Measurements from ENCODE around the gene LMNTD2.

The LMNTD2 gene

DNA sequence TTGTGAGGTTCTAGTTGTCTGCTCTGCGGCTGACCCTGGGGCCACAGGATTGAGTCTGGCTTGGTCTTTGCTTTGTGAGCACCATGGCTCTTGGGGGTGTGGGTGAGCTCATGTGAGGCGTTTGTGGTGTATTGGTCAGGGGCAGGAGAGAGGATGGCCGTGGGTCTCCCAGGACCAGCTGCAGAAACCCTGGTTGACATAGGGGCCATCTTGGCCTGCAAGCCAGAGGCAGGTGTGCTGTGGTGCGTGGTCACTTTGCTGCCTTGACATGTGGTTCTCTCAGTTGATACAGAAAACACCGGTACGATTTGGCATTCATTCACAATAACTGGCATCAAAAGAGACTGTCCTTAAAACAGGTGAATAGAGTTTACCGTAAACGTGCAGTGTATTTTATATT, 27.0 kb upstream of the LMNTD2 start:
- no peak for DNase-seq

DNA sequence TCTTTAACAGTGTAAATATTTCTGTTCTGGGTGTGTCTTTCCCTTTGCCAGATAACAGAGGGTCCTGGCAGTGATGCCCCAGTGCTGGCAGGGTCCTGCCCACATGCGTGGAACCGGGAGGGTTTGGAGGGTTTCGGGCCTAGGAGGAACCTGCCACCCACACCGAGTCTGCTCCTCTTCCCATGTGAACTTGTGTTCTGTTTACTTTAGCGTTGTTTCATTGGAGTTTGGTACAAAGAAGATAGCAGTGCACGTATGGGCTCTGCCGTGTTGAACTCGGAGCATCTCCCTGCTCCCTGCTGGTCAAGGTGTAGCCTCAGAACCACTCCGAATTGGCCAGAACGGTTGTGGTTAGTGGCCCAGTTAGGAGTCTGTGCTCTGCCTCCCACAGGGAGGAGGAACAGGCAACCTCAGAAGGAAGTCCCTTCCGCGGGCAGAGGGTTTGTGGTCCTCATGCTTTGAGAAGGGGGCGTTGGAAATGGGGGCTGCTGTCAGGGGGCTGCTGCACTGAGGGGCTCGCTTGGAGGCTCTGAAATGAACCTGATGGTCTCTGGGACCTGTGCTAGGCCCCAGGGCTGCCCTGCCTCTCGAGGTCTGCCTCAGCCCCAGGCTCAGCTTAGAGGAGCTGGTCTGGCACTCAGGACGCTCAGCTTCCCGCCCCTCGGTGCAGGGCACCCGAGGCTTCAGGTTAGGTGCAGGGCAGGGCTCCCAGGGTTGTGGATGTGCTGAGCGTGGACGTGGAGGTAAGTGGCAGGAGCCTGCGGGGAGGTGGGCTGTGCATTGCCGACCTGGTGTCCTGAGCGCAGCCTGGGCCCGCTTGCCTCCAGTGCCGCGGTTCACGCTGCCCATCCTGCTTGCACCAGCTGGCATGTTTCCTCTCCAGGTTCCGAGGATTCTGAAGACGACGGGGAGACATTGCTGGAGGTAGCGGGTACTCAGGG, 26.1 kb upstream of the LMNTD2 start:
- no peak for DNase-seq

DNA sequence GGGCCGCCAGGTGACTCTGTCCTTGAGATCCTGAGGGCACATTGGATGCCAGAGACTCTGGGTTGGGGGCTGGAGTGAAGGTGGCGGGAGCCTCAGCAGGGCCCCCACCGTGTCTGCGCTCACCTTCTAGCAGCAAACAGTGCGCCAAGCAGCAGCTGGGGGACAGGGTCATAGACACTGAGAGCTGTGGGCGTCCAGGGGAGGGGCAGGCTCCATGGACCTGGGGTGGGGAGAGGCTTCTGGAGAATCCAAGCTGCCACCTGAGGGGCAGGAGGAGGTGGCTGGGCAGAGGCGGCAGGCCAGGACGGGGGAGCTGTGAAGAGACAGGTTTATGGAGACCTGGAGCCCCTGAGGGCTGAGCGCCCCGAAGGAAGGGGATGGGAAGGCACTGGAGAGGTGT, 23.7 kb upstream of the LMNTD2 start:
- DNase-seq: no peak

DNA sequence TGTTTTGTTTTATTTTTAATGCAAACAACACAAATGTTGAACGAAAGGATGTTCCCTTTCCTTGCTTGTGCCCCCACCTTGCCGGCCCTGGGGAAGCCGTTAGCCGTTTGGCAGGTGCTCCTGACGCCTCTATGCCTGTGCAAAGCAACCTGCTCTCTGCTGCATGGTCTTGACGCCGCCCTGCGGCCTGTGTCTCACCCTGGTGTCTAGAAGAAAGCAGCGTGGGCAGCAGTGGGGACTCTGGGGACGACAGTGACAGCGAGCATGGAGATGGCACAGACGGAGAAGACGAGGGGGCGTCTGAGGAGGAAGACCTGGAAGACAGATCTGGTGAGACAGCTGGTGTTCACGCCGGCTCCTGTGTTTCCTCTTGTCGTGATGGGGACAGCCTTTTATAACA, 21.2 kb upstream of the LMNTD2 start:
- DNase-seq: no peak

DNA sequence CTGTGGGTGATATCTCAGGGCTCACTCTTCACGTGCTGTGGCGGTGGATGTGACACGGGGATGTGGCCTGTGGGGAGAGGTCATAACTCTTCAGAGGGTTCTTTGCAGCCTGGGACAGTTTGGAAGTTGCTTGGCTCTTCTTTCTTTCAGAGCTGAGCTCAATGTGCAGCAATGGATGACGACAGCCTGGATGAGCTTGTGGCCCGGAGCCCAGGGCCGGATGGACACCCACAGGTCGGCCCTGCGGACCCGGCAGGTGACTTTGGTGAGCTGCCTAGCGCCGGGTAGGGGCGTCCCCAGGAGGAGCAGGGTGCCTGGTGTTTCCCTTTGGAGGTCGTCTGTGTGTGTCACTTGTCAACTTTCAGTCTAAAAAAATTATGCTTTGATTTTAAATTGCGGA, 20.8 kb upstream of the LMNTD2 start:
- no peak for DNase-seq

DNA sequence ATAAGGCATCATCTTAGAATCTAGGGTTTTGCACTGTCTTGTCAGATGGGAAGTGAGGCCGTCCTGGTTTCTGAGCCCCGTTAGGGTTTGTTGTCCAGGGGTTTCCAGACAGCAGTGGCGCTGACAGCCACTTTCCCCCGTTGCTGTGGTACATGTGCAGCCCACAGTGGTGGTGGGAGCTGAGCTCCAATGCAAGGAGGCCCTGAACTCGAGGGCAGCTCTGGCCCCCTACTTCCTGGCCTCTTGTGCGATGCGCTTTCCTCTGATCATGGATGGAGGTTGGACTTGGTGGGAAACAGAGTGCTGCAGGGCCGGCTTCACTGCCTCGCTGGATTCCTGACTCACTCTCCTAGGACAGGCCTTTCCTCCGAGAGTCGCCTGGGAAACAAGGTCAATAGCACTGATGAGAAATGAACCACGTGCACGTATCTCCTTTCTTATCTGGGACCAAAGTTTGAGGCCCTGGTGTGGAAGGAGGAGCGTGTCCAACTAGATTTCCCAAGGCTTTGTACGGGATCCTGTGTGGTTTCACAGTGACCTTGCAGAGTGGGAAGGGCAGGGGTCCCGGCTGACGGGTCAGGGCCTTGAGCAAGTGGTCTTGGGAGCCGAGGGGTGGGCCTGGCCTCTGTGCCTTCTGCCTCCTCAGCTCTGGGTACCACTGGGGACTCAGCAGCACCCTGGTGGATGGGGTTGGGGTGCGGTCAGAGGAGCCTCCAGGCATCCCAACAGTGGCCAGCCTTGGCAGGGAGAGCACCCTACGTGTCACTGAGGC, 19.5 kb upstream of the LMNTD2 start:
- no peak for DNase-seq

DNA sequence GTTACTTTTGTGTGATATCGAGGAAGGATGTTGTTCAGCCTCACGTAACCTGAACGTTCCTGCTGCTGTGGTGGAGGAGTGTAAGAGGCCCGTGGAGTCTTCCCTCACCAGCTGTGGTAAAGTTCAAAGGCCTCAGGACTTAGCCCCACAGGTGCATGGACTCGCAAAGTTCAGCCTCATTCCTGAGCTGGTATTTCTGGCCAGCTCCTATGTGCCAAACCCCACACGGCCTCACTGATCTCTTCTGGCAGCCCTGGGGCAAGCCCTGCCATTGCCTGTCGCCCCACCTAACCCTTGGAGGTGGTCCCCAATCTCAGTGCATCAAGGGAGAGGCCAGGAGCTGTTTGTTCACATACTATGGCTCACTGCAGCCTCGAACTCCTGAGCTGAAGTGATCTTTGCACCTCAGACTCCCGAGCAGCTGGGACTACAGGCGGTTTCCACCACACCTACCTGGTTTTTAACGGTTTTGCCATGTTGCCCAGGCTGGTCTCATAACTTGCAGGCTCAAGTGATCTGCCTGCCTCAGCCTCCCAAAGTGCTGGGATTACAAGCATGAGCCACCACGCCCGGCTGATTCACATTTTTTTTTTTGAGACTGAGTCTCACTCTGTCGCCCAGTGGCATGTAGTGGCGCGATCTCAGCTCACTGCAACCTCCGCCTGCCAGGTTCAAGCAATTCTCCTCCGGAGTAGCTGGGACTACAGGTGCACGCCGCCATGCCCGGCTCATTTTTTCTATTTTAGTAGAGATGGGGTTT, 17.9 kb upstream of the LMNTD2 start:
- no peak for DNase-seq

DNA sequence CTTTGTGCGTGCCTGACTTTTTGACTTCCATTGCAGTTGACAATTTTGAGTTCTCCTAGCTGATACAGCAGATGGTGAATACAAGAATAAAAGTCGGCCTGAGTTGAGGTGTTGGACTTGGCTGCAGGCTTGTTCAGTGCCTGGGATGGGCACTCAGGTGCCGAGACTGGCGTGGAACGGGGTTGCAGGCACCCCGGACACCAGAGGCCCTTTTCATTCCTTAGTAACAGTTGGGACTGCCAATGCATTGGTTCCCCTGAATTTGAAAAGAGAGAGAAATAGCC, 17.0 kb upstream of the LMNTD2 start:
- DNase-seq: no peak

DNA sequence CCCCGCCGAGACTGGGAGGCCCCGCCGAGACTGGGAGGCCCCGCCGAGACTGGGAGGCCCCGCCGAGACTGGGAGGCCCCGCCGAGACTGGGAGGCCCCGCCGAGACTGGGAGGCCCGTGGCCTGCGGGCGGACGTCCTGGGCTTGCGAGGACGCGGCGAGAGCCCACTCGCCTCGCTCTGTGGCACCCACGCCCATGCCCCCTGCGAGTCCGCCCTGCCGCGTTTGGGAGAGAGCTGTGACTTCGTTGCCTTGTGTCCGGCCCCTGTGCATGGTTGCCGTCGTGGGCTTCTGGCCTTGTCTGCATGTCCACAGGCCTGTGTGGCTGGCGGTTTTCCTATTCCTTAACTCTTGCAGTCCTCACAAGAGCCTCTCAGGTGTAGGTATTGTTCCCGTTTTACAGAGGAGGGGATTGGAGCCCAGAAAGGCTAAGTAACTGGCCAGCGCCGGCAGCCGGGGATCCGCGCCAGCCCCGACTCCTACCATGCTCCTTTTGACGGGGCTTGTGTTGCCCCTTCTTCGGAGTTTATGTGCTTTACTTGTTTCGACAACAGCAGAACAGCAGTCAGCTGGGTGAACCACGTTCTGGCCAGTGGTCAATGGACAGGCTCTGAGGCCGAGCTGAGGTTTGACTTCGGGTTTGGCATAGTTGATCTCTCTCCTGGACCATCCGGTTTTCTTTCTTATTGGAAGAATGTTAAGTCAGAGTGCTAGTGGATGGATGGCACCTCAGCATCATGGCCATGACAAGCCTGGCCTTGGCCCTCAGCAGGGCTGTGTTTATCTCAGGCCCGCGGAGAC, 16.5 kb upstream of the LMNTD2 start:
- no peak for DNase-seq

DNA sequence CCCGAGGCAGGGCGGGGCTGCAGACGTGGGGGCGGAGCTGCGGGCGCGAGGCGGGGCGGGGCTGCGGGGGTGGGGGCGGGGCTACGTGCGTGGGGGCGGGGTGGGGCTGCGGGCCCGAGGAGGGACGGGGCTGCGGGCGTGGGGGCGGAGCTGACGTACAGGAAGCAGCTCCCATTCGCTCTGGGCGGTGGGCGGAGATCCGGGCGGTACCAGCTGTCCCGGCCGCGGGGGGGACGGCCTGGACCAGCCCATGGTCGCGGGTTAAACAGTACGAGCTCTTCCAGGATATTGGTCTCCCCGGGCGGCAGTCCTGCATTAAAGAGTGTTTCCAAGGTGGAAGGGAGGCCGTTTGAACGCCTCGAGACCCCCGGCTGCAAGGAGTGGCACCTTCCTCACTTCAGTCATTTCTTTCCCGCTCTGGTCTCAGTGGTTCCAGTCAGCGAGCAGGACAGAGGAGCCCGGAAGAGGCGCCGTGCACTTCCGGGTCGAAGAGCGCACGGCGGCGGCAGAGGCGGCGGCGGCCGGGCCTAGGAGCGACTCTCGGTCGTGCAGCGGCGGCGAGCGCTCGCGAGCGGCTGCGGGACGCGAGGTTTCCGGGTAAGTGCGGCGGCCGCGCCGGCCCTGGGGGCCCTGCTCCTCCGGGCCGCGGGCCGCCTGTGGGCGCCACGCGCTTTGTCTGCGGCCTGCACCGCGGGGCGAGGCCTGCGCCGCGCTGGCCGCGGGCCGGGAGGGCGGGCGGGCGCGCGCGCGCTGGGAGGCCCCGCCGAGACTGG, 15.6 kb upstream of the LMNTD2 start, which contains the start of gene PHRF1:
Gene PHRF1 (plus strand): TSS at position 475 of the 773 bp plus-strand sequence. CDS start 5,043 bp downstream, outside the sequence.
- DNase-seq: peak; percentile 89 to 96 (median 94)

DNA sequence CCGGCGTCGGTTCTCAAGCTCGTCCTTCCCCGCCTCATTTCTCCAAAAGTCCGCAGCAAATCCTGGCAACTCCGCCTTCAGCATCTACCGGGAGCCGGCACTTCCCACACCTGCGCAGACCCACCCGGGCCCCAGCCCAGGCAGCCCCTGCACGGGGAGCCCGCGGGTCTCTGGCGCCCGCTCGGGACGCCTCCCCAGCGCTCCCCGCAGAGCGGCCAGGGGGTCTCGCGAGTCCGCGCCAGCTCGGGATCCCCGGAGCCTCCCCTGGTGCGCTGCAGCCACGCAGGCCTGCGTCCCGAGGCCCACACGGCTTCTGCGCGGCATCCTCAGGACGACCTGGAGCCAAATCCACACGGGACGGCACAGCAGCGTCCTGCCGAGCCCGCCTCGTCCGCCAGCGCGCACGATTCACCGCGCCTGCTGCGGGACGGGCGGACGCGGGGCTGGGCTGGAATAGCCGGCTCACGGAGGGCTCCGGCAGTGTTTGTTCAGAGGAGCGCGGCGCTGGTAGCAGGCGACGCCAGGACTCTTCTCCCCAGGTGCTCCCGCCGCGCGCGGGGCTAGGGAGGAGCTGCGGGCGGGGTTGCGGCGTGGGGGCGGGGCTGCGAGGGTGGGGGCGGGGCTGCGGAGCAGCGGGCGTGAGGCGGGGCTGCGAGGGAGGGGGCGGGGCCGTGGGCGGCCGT, 14.9 kb upstream of the LMNTD2 start:
- no peak for DNase-seq

DNA sequence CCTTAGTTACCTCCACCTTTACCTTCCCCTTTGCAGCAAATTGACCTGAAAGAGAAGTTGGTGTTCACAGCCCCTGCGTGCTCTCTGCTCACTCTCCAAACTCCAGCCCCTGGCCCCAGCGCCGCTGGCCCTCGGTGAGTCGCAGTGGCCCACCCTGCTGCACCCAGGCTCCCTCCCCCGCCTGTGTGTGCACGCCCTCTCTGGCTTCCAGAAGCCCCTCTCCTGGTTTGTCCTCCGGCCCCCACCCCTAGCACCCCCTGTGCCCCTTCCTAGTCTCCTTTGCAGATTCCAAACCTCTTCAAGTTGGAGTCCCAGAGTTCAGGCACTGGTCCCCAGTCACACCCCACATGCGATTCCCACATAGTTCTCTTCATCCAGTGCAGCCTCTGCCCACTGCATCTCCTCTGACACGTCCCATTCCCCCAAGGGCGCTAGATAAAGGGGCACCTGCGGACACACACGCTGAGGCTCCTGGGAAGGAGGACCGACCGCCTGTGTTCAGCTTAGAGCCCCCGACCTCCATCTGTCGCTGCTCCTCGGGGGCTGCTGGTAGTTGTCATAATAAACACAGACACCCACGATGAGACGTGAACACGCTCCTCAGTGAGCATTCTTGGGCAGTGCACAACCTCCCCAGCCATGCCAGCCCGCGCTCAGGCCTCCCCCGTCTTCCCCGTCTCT, 14.2 kb upstream of the LMNTD2 start:
- DNase-seq: no peak

DNA sequence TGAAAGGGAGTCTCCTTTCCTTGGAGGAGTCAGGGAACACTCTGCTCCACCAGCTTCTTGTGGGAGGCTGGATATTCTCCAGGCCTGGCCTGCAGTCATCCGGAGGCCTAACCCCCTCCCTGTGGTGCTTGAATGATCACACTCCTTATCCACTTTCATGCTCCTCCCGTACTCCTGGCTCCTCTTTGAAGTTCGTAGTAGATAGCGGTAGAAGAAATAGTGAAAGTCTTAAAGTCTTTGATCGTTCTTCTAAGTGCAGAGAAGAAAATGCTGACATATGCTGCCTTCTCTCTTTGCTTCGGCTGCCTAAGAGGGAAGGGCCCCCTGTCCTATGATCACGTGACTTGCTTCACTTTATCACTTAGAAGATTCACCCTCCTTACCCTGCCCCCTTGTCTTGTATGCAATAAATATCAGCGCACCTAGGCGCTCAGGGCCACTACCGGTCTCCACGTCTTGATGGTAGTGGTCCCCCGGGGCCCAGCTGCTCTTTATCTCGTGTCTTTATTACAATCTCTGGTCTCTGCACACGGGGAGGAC, 13.6 kb upstream of the LMNTD2 start:
- DNase-seq: peak in 1 of 5 experiments; percentile 69

DNA sequence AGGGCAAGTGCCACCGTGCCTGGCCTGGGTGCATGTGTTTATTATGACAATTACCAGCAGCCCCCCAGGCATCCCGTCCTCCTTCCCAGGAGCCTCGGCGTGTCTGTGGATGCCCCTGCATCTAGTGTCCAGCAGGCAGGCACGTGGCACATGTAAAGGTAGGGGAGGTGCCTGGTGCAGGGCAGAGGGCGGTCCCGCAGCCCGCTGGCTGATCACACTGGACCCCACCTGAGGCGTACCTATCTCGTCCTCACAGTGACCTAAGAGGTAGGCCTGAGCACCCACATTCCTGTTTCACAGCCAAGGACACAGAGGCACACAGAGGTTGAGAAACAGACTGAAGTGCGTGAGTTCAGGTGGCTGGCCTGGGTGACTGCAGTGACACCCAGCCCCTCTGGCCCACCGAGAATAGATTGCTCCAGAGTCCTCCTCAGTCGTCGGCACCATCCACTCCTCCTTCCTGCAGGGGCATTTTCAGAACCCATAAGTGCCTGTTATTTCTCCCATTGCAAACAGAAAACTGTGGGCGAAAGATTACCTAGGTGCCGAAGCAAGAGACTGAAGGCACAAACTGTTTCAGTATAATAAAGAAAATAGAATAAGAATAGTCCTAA, 12.7 kb upstream of the LMNTD2 start:
- no peak for DNase-seq

DNA sequence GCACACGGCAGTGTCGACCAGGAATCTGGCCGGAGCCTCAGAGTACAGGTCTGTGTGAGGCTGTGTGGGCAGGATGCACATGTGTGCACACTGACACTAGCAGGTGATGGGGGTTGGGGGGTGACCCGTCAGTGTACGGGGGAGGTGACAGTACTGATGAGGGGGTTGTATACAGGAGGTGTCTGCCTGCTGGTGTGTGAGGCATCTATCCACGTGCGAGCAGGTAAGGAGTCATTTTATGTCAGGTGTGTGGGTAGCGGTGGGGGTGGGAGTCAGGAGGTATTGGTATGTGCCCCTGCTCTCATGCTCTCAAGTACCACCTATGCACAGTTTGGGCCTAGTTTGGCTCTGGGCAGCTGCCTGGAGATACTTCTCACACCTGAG, 11.3 kb upstream of the LMNTD2 start:
- DNase-seq: no peak

DNA sequence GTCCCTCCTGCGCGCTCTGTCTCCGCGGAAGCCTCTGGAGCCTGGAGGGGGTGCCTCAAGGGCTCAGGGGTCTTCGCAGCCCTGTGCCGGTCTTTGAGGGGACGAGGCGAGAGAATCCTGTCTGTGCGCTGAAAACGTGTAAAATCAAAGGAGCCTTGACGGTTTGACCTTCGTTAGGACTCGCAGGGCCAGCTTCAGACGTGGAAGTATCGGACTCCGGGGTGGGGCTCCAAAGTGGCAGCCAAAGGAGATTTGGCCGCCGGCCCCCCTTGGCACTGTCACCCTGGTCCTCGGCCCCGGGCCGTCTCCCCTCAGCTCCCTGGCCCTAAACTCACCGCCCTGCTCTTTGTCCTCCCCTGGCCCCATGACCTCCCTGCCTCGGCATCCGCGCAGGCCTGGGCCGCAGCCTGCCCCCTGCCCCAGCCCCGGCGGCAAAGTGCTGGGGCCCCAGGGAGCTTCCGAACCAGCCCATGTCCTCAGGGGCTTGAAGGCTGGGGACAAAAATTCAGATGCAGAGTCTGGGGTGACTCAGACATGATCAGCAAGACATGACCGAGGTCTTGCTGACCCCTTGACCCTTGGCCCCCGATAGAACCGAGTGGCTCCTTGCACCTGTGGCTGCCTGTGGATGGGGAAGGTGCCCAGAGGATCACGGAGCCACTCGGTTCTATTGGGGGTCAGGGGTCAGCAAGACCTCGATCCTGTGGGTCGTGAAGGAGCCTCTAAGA, 8.8 kb upstream of the LMNTD2 start:
- DNase-seq: no peak

DNA sequence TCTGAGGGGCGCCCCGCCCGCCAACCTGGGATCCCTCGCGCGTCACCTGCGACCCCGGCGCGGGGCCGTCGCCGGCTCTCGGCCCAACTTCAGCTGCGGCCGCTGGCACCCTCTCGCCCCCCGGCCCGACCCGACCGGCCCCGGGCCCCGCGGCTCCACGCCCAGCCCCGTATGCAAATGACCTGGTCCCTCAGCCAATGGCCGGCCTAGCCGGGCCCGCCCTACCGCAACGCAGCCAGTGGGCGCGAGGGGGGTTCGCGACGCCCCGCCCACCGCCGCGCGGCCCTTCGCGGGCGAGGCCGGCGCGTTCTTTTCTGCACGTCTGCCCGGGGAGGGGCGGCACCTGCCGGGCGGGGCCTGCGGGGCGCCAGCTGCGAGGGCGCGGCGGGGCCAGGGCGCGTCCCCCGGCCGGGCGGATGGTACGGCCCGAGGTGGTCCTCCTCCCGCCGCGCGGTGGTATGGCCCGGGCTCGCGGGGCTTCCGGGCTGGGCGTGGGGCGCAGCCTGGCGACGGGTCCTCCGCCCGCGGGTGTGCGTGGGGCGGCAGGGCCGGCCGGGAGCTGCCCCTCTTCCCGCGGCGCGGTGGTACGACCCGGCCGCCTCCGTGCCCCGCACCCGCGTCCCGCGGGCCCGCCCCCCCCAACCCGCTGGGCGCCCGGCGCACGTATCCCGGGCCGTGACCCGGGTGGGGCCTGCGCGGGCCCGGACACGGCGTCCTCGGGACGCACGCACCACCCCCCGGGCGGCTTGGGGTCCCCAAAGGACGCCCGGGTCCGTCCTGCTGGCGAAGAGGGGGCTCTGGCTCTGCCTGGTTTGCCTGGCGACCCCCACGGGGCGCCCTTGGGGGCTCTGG, 8.0 kb upstream of the LMNTD2 start:
- peak; percentile 82 to 98 (median 89) for DNase-seq

Data from T-helper 2 cell (primary cell).